Hepatocyte (in vitro differentiated cells): Measurements from ENCODE around the gene CACNA1C. TPM values are rescaled to one million over a fixed set of nuclear protein-coding genes. Genes with fewer than 3 reads are reported as not detected.

Experiments
- DNase-seq: peaks from one replicate; pipeline ENCODE4 v3.0.0-alpha.2; 2016; ENCODE audit warnings: low spot score
- H2AFZ ChIP-seq: fragments of 200-600 bp; sonication (generic); 2 replicates; pipeline ENCODE4 v1.6.0; 2016; ENCODE audit warnings: antibody characterized with exemption, mild to moderate bottlenecking
- H3K27ac ChIP-seq: fragments of 200-600 bp; sonication (generic); 2 replicates; pipeline ENCODE4 v1.5.1; 2016; ENCODE audit warnings: mild to moderate bottlenecking
- H3K27me3 ChIP-seq: fragments of 200-600 bp; sonication (generic); 2 replicates; pipeline ENCODE4 v1.6.1; 2016
- H3K36me3 ChIP-seq: fragments of 200-600 bp; sonication (generic); replicated peaks from 2 replicates; pipeline ENCODE4 v1.5.1; 2016; ENCODE audit warnings: low read depth; ENCODE audit not compliant: insufficient read depth
- H3K4me1 ChIP-seq: fragments of 200-600 bp; sonication (generic); 2 replicates; pipeline ENCODE4 v1.5.1; 2016; ENCODE audit warnings: mild to moderate bottlenecking, moderate library complexity; ENCODE audit not compliant: insufficient read depth
- H3K4me2 ChIP-seq: fragments of 200-600 bp; sonication (generic); 2 replicates; pipeline ENCODE4 v1.6.0; 2016
- H3K4me3 ChIP-seq: fragments of 200-600 bp; sonication (generic); 2 replicates; pipeline ENCODE4 v1.5.1; 2016; ENCODE audit warnings: mild to moderate bottlenecking
- H3K79me2 ChIP-seq: fragments of 200-600 bp; sonication (generic); 2 replicates; pipeline ENCODE4 v1.6.0; 2017; ENCODE audit warnings: mild to moderate bottlenecking
- H3K9me2 ChIP-seq: fragments of 200-600 bp; sonication (generic); replicated peaks from 2 replicates; pipeline ENCODE4 v1.6.0; 2017; ENCODE audit warnings: mild to moderate bottlenecking; ENCODE audit not compliant: insufficient read depth
- H3K9me3 ChIP-seq: fragments of 200-600 bp; sonication (generic); 2 replicates; pipeline ENCODE4 v1.5.1; 2016; ENCODE audit warnings: low read depth, mild to moderate bottlenecking
- H4K20me1 ChIP-seq: fragments of 200-600 bp; sonication (generic); 2 replicates; pipeline ENCODE4 v1.6.0; 2016; ENCODE audit warnings: mild to moderate bottlenecking; ENCODE audit not compliant: insufficient read depth, poor library complexity, severe bottlenecking
- CTCF ChIP-seq: fragments of 200-600 bp; sonication (generic); IDR thresholded peaks from 2 replicates; pipeline ENCODE4 v1.5.1; 2016; ENCODE audit warnings: antibody characterized with exemption, mild to moderate bottlenecking; ENCODE audit not compliant: poor library complexity
- EZH2 ChIP-seq: fragments of 200-600 bp; sonication (generic); IDR thresholded peaks from 2 replicates; pipeline ENCODE4 v1.6.1; 2016; ENCODE audit warnings: antibody characterized with exemption, mild to moderate bottlenecking, borderline replicate concordance
- EZH2phosphoT487 ChIP-seq: fragments of 200-600 bp; sonication (generic); IDR thresholded peaks from one replicate; pipeline ENCODE4 v1.6.1; 2018; ENCODE audit warnings: antibody characterized with exemption, mild to moderate bottlenecking, low read depth, moderate library complexity; ENCODE audit not compliant: unreplicated experiment, severe bottlenecking
- WGBS: methylation state at CpG from one replicate; pipeline ENCODE4 v1.1.6; 2016; ENCODE audit warnings: low lambda C conversion rate; ENCODE audit errors: missing lambda C conversion rate; 5-methylcytosine and 5-hydroxymethylcytosine counted together
- polyA plus RNA-seq: library from polyadenylated mRNA; unstranded; fragments of >200 nt; fragmentation: Nextera tagmentation; extraction: Ambion mirVana; gene quantifications from 2 replicates; pipeline ENCODE4 v1.2.1, GENCODE V29; 2016
- total RNA-seq: library from RNA; depleted of rRNA; stranded (reverse); fragments of >200 nt; gene quantifications from 2 replicates; pipeline ENCODE4 v1.2.3, GENCODE V29; 2014

CACNA1C gene
- total and polyA plus RNA-seq, 2 experiments from 2014 or later: 3.2 to 4.0 TPM

GRCh38 chr12:2643576-2644135 lies 590.9 kb downstream of the CACNA1C start:
- no peak for TF ChIP-seq CTCF
- TF ChIP-seq EZH2phosphoT487: no peak
- TF ChIP-seq EZH2: no peak
- H3K9me3 ChIP-seq: no peaks in the 10 kb centered on the region
- H3K27me3 ChIP-seq: no peaks in the 10 kb centered on the region
- H3K4me1 ChIP-seq: no peaks in the 10 kb centered on the region
- no peaks in the 10 kb centered on the region for H3K9me2 ChIP-seq
- no peaks in the 10 kb centered on the region for H4K20me1 ChIP-seq
- H3K4me3 ChIP-seq: no peak overlapping the region
- 94% methylated on average over 7 of the region's 7 CpGs for WGBS
- no peak overlapping the region for H2AFZ ChIP-seq
- H3K27ac ChIP-seq: no peak overlapping the region
- no peaks in the 10 kb centered on the region for H3K36me3 ChIP-seq
- DNase-seq: no peak
- no peak overlapping the region for H3K4me2 ChIP-seq
- no peaks in the 10 kb centered on the region for H3K79me2 ChIP-seq

- DNase-seq: no peak
- Histone ChIP-seq H3K9me2 (no peaks in the 10 kb centered on the region), H2AFZ (no peak overlapping the region), H3K27me3 (no peaks in the 10 kb centered on the region), H3K4me3 (no peak overlapping the region), H4K20me1 (no peaks in the 10 kb centered on the region), H3K9me3 (no peaks in the 10 kb centered on the region), H3K27ac (no peak overlapping the region), H3K36me3 (no peaks in the 10 kb centered on the region), H3K4me1 (no peaks in the 10 kb centered on the region), H3K4me2 (no peak overlapping the region), H3K79me2 (no peaks in the 10 kb centered on the region)
- WGBS: 80% methylated on average over 8 of the region's 8 CpGs
- no peak for TF ChIP-seq CTCF
- no peak for TF ChIP-seq EZH2
- TF ChIP-seq EZH2phosphoT487: no peak
Observed at GRCh38 chr12:2644683-2645405, 592.1 kb downstream of the CACNA1C start.

GRCh38 chr12:2645460-2645859 lies 592.7 kb downstream of the CACNA1C start:
- no peaks in the 10 kb centered on the region for H4K20me1 ChIP-seq
- no peaks in the 10 kb centered on the region for H3K79me2 ChIP-seq
- no peaks in the 10 kb centered on the region for H3K36me3 ChIP-seq
- H3K27ac ChIP-seq: no peak overlapping the region
- no peaks in the 10 kb centered on the region for H3K9me2 ChIP-seq
- no peak for DNase-seq
- H3K4me1 ChIP-seq: no peaks in the 10 kb centered on the region
- 76% methylated on average over 8 of the region's 8 CpGs for whole genome bisulfite sequencing
- H3K9me3 ChIP-seq: no peaks in the 10 kb centered on the region
- H3K27me3 ChIP-seq: no peaks in the 10 kb centered on the region
- H2AFZ ChIP-seq: no peak overlapping the region
- TF ChIP-seq CTCF: no peak
- TF ChIP-seq EZH2phosphoT487: no peak
- no peak overlapping the region for H3K4me3 ChIP-seq
- H3K4me2 ChIP-seq: no peak overlapping the region
